Activated T-cell treated with anti-CD3 and anti-CD28 coated beads, Interleukin-2, amount 50 U/mL, for 1 hour (primary cell): Measurements from ENCODE around the gene ZNF428.
"Not testable (repeated sequence)": the region's sequence is repeated elsewhere in the genome, so short reads cannot be mapped to it uniquely, and the experiment has no call there.

Experiments
- DNase-seq: peaks from one replicate; pipeline ENCODE4 v3.0.0-alpha.2; 2020

Gene ZNF428

DNA sequence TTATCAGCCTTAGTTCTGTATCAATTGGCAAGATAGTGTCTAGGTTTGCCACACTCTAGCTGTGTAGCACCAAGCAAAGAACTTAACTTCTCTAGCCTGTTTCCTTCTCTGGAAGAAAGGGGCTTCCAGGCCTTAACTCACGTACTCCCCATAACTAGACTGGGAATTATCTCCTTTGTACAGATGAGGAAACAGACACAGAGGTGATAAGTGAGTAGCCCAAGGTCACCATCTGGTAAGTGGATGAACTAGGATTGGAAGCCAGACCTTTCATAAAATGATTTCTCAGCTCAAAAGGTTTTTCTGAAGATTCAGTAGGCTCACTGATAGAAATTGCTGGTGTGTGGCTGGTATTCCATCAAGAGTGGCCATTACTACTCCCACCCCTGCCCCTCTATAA lies 3.1 kb downstream of the ZNF428 start:
- no peak for DNase-seq

DNA sequence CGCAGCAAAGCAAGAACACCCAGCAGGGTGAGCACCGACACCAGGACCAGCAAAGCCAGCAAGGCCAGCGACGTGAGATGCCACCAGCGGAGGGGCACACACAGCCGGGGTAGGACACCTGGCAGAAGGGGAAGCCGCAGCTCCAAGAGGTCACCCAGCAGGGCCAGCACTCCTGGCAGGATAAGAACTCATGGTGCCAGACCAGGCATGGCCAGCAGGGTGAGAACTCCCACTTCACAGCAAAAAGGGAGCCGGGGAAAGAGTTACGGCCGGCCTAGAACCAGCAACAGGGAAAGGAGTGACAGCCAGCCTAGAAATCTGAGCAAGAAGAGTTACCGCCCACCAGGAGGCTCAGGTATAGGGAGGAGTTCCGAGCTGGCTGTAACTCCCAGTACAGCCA lies 7.1 kb downstream of the ZNF428 start:
- DNase-seq = no peak

DNA sequence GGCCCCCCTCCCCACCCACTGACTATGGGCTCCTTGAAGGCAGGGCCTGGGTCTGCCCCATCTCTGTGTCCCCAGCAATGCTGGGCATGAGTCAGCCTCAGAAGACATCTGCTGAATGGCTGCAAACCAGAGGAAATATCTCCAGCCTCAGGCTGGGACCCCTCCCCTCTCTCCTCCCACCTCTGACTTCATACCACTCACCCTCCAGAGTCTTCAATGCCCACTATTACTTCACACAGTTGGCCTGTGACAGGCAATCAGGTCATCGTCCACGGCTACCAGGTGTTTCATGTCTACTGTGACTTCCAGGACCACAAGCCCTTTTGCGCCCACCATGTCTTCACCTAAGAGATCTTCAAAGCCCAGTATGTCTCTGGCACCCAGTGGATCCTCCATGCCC lies 7.6 kb downstream of the ZNF428 start, which contains the start of gene SRRM5:
TSS of gene SRRM5 (plus strand) at position 301 of the 400 bp plus-strand sequence. CDS start at position 335, 34 bp downstream.
- no peak for DNase-seq

DNA sequence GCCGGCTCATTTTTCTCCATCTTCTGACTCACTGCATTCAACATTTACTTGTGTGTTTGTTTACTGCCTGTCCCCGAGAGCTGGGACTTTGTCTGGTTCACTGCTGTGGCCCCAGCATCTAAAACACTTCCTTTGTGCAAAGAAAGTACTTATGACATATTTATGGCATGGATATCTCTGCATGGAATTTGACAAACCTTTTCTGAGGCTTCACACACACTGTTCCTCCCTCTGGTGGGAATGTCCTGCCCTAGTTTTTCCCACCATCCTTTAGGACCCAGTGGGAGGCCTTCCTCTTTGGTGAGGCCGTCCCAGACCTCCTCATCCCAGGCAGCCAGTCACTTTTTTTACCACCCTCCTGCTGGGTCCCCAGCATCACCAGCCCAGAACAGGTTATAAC lies 8.9 kb downstream of the ZNF428 start:
- no peak for DNase-seq

DNA sequence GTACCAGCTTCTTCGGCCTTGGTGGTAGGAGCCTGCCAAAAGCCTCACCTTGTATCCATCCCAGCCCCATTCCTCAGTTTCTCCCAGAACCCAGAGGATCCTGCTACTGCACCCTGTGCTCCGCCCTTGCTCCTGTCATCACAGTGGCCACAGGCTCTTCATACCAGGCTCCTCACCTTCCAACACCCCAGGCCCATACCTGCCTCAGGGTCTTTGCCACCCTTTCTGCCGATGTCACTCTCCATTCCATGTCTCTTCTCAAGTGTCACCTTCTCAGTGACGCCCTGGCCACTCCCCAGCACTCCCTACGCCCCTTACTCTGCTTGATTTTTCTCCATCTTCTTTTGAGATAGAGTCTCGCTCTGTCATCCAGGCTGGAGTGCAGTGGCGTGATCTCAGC lies 9.6 kb downstream of the ZNF428 start:
- DNase-seq = no peak

DNA sequence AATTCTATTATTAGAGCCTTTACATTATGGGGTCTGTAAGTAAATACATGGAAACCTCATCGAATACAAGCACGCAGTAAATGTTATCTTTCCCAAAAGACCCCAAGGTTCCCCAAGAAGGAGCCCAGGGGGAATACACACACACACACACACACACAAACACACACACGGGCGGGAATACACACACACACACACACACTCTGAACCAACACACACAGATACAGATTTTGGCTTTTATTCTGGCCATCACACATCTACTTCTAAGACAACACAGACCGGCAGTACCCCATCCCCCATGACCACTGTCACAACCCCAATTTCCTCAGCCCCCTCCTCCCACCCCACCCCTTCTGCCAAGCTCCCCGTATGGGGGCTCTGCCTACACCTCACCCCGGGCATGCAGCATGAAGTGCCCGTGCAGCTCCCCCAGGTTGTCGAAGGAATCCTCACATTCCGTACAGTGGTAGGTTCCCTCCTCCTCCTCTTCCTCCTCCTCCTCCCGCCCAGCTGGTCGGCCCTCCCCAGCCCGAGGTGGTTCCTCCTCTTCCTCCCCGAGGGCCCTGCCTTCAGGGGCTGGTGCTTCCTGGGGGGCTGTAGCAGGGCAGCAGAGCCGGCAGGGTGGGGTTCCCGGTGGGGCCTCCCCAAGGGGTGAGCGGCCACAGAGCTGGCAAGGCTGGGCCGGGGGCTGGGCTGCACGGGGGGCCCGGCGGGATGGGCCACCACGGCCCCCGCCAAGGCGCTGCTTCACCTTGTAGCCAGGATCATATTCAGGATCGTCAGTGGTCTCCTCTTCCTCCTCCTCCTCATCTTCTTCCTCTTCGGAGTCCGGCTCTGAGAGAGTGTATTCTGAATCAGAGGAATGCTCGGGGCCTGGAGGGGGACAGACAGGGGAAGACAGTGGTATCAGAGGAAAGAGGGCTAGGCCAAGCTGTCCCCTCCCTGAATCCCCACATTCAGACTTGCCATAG lies 11.9 kb downstream of the ZNF428 start:
- DNase-seq = no peak

DNA sequence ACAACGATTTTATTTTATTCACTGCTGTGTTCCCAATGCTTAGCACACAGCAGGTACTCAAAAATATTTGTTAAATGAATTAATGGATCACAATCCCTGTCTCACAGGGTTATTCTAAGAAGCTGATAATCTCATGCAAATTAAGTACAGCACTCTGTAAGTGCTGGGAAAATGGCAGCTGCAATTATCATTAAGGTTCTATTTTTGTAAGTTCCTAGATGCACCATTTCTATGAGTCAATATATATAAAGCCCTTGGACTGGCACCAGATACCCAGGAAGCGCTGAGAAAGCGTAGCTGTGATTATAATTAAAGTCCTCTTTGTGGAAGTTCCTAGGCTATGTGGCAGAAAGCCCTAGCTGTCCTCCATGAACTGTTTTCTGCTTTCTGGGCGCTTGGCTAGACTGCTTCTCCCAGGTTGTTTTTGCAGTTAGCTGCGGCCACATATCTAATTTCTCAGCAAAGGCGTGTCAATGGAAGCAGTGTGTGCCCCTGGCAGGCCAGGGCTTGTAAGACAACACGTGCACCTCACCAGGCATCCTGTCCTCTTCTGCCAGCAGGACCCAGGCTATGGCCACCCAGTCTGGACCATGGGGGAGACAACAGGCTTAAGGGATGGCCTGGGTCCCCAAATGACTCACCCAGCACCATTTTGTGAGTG lies 12.7 kb downstream of the ZNF428 start:
- DNase-seq = no peak

DNA sequence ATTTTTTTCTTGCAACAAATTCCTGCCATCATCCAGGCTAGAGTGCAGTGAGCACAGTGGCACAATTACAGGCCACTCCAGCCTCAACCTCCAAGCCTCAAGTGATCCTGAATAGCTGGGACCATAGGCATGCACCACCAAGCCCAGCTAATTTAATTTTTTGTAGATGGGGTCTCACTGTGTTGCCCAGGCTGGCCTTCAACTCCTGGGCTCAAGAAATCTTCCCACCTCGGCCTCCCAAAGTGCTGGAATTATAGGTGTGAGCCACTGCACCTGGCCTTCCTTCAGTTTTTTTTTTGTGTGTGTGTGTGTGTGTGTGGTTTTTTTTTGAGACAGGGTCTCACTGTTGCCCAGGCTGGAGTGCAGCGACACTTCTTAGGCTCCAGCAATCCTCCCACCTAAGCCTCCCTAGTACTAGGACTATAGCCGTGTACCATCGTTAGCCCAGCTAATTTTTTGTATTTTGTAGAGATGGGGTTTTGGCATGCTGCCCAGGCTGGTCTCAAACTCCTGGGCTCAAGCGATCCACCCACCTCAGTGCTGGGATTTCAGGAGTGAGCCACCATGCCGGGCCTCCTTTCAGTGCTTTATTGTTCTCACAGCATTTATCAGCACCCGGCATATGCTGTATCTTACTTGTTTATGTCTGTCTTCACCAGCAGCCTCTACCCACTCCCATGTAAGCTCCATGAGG lies 13.4 kb downstream of the ZNF428 start:
- DNase-seq = no peak

DNA sequence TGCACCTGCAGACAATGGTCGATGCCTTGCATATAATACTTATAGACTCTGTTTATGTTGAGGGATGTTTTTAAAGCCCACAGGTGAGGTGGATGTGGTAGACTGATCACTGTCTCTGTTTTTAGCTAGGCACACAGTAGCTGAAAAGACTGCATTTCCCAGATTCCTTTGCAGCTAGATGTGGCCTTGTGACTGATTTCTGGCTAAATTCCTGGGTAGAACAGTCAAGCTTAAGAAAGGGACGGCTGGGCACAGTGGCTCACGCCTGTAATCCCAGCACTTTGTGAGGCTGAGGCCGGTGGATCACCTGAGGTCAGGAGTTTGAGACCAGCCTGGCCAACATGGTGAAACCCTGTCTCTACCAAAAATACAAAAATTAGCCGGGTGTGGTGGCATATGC lies 19.1 kb downstream of the ZNF428 start:
- DNase-seq = not testable (repeated sequence)

DNA sequence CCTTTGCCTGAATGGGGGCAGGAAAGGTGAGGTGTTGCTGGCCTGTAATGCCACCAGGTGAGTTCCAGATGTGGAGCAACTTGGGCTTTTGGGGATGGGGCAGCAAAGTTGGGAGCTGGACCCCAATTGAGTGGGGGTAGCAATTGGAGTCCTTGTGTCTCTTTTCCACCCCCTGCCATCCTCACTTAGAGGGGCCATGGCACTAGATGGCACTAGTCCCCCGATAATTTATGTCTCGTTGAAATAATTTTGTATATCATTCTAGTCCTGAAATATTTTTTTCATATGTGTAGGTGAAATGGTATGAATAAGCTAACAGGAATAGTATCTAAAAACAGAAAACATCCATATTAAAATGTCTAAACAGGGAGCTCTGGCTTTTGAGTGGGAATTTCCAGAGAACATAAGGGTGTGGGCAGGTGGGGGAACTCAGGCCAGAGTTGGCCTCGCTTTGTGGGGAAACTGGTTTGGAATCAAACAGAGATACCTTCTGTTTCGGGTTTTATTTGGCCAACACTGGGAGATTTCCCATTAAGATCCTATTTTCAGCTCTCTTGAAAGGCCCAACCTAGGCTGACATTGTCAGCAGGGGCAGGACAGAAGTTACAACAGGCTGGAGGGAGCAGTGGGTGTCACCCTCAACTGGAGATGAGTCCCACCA lies 19.7 kb downstream of the ZNF428 start:
- DNase-seq = no peak

DNA sequence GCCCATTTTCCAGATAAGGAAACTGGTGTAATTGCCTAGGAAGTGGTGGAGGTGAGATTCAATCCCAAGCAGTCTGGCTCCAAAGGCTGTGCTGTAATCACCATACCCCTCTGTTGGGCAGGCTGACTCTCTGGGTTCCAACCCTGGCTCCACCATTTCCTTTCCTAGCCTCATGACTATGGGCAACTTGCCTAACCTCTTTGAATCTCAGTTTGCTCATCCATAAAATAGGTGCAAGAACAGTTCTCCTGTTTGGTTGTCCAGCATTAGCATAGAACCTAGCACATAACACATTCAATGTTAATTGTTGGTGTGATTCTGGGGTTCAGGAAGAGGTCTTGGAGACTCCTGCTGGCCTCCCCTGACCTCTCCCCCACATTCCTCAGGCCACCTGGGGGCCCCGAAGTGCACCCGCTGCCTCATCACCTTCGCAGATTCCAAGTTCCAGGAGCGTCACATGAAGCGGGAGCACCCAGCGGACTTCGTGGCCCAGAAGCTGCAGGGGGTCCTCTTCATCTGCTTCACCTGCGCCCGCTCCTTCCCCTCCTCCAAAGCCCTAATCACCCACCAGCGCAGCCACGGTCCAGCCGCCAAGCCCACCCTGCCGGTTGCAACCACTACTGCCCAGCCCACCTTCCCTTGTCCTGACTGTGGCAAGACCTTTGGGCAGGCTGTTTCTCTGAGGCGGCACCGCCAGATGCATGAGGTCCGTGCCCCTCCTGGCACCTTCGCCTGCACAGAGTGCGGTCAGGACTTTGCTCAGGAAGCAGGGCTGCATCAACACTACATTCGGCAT lies 20.8 kb downstream of the ZNF428 start:
- DNase-seq = no peak

DNA sequence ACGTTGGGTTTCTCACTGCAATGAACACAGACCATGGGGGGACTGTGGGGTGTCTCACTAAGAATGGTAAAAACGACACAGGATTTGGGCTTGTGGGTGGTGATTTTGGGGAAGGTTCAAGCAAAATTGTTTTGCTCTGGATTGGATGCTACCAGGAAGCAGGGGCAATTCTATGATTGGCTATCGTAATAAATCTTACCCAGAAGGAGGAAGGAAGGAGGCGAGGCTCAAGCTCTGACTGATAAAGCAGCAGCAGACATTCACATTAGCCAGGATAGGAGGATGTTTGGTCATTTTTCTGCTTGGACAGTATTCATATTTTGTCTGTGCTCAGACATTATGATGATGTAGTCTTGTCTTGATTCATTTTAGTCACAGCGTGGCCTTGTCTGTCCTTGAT lies 21.6 kb downstream of the ZNF428 start:
- no peak for DNase-seq

DNA sequence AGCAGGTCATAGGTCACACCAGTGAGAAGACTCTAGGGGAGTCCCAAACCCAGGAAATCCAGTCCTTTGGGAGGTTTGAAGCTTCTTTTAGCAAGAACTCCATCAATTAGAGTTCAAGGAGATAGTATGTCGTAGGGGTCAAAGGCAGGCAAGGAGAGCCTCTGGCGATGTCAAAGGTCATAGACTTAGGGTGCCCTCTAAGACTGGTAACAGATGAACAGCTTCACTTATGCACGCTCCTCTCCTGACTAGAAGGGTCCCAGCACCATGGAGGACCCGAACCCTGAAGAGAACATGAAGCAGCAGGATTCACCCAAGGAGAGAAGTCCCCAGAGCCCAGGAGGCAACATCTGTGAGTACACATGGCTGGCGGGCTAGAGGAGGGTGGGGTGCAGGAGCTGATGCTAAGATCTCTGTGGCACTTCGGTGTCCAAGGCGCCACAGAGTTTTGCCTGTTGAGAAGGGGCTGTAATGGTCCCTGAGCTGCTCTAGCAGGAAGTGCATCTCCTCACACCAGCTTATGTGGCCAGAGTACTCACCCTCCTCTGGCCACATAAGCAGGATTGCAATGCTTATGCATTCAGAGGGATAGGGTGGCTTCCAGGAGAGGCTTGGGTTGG lies 22.5 kb downstream of the ZNF428 start:
- no peak for DNase-seq

DNA sequence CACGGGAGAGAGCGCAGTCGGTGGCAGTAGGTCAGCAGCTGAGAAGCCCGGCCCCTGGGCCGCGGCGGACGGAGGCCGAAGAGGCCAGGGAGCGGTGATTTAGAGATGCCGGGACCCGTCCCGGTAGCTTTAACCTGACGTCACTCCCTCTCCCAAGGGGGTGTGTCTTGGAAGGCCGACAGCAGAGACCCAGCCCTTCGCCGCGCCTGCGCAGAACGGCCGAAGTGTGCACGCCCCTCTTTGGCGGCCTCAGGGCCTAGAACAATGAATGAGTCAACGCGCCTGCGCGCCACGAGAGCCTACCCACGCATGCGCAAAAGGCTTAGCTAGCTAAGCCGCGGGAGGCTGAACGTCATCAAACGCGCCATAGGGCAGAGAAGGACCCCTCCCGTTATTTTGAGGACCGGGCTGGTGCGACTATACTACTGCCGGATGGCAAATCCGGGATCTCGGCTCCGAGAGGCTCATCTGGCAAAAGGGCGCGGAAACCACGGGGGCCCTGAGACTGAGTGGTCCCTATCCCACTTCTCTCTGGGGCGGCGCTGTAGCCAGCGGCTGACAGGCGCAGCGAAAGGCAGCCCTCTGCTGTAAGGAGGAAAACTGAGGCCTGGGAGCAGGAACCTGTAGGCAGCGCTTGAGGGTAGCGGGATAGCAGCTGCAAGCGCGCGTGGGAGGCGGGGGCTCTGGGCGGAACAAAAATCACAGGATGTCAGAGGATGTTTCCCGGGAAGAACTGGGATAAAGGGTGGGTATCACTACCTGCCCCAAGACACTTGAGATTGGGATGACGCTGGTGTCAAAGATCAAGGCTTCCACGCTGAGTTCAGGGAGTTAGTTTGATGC lies 23.2 kb downstream of the ZNF428 start, which contains the start of the genes IRGQ and ZNF576:
TSS of gene IRGQ (minus strand) at position 136 of the 843 bp plus-strand sequence. CDS start 796 bp downstream, outside the sequence.
TSS of gene ZNF576 (plus strand) at position 597 of the 843 bp plus-strand sequence. CDS start 514 bp downstream, outside the sequence.
- peak; percentile 100 for DNase-seq

DNA sequence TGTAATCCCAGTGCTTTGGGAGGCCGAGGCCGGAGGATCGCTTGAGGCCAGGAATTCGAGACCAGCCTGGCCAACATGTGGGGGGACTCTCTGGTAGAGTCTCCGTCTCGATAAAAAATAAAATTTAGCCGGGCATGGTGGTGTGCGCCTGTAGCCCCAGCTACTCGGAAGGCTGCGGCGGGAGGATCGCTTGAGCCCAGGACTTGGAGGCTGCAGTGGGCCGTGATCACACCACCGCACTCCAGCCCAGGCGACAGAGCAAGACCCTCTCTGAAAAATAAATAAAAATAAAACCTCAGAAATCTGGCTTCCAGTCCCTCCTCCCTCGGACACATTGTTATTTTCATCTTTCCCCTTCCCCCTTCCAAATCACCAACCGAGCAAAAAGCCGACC lies 23.8 kb downstream of the ZNF428 start:
- no peak for DNase-seq

DNA sequence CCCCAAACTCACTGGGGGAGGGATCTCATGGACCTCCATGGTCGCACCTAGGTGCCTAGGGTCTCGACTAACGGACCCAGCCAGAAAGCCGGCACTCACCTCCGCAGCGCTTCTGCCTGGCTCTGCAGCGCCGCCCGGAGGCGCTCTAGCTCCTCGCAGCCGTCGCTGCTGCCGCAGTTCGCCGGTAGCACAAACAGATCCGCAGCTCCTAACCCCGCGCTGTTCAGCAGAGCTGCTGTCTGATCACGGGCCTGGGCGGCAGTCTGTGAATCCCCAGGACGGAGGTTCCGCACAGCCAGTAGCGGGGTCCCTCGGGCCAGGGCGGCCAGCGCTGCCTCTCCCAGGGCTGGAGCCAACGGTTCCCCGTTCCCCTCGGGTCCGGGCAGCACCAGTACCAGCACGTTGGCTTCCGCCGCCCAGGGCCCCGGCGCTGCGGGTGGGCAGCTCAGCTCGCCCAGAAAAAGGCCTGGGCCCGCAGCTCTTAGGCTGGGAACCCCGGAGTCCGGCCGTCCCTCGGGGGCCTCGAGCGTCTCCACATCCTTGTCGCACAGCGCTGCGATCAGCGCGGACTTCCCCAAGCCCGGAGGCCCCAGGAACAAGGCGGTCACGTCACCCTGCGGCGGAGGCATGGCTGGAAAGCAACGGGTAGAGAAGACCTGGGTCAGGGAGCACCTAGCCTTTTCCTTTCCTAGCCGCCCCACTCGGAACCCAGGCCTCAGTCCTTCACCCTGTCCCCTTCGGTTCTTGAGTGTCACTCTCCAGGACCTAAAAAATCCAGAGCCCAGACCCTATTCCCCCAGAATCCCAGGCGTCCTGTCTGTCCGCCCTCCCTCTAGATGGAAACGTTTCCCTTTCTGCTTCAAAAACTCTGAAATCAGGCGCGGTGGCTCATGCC lies 24.5 kb downstream of the ZNF428 start:
- peak; percentile 78 for DNase-seq

DNA sequence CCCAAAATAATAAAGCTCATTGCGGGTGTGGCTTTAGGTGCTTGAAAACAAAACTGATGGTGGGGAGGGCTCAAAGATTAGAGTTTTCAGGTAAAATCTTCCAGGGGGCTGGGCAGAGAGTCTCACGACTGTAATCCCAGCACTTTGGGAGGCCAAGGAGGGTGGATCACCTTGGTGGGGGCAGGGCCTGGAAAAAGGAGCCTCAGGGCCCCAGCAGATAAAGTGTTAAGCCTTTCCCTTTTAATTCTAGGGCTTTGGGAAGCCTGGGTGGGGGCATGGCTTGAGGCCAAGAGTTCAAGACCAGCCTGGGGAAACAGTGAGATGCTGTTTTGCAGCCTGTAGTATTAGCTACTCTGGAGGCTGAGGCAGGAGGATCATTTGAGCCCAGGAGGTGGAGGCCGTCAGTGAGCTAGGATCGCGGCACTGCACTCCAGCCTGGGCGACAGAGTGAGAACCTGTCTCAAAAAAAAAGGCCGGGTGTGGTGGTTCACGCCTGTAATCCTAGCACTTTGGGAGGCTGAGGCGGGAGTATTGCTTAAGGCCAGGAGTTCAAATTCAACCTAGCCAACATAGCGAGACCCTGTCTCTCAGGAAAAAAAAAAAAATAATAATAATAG lies 25.2 kb downstream of the ZNF428 start:
- DNase-seq = no peak

DNA sequence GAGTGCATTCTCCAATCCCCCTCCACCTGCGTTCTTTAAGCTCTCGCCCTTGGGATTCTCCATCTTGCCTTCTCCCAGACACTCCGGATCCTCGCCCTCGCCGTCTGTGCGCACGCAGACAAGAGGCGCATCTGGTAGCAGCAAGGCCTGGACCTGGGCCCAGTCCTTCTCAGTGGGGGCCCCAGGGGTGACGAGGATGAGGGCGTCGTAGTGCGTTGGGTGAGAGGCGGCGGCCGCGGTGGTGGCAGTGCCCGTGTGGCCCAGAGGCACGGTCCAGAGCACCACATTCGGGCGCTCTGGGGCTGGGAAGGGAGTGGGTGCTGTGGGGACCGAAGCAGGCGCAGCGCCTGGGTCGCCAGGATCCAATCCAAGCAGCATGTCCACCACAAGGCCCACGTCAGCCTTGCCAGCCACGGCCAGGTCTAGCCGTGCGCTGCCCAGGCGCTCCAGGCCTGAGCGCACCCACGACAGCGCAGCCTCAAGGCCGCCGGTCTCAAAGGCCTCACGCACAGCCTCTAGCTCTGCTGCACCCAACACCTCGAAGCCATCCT lies 26.6 kb downstream of the ZNF428 start:
- DNase-seq = no peak
